GM19324 (cell line): ENCODE measurements around the gene EID3.

Source experiments
- ATAC-seq: cut with Tn5 transposase; IDR thresholded peaks from one replicate; pipeline ENCODE4 v1.9.1; 2021; ENCODE audit warnings: mild to moderate bottlenecking, moderate library complexity; ENCODE audit not compliant: unreplicated experiment, low FRiP score

The EID3 gene

DNA sequence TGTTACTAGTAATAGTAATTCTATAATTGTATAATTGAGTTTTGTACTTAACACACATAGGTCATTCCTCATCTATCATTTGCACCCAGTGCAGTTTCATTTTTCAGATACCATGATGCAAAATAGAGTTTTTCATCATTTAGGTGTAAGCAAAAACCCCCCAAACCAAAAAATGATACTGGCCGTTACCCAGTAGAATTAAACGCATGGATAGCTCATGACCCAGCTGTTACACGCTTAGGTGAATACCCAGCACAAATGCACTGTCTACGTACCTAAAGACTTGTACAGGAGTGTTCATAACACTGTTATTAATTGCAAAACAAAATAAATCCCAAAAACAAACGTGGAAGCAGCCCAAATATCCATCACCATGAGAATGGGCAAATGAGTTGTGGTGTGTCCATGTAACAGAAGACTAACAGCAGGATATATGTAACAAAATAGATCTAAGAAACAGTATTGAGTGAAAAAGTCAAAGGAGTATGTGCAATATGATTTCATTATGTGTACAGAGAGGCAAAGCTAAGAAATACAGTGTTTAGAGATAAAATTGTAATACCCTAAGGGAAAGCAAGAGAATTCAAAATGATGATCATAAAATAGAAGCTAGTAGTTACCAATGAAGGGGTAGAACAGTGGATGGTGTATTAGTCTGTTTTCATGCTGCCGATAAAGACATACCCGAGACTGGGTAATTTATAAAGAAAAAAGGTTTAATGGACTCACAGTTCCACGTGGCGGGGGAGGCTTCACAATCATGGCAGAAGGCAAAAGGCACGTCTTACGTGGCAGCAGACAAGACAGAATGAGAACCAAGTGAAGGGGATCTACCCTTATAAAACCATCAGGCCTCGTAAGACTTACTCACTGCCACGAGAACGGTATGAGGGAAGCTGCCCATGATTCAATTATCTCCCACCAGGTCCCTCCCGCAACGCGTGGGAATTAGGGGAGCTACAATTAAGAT, 49.8 kb downstream of the EID3 start:
- ATAC-seq, result no peak

DNA sequence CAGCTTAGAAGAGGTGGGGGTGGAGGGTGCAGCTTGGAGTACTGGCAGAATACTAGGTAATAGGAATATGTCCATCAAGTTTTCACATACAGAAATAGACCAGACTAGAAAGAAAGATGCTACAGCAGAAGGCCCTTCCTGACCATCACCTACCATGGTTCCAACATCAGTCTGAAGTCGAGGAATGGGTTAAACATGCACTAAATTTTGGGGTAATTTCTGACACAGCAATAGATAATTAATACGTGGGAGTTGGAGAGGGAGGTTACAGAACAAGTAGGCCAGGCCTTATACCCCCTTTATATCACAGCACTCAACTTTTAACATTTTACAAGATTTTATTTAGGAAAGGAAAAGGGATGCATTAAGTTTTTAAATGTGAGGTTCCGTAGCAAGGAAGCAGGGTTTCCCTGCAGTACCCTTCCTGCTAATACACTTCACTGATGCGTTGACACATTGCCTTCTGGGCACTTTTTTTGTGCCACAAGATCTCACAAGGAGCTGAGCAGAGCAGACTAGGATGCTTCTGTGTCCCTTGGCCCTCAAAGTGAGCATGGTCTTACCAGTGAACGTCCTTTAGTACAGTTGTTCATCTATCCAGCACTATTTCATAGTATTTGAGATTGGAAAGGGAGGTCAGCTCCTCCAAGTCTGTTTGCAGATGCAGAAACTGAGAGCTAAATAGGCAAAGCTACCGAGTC, 50.8 kb downstream of the EID3 start:
- ATAC-seq, result no peak
